COLO668 (cell line): ENCODE data around the gene GPATCH4.
"Not testable (repeated sequence)": the region's sequence is repeated elsewhere in the genome, so short reads cannot be mapped to it uniquely, and the experiment has no call there.

Experiments
- DNase-seq: peaks from one replicate; lab custom pipeline; 2025; ENCODE audit not compliant: unreplicated experiment; lab: John Stamatoyannopoulos, UW

The GPATCH4 gene

GRCh38 chr1:156627313-156627880, 26.1 kb upstream of the GPATCH4 start:
- peak; percentile 46 for DNase-seq

- DNase-seq = no peak
Observed at GRCh38 chr1:156626079-156626438, 24.8 kb upstream of the GPATCH4 start.

GRCh38 chr1:156625436-156626078, 24.3 kb upstream of the GPATCH4 start:
- peak; percentile 61 for DNase-seq

GRCh38 chr1:156624814-156625435, 23.6 kb upstream of the GPATCH4 start:
- no peak for DNase-seq

- DNase-seq = peak; percentile 58
Observed at GRCh38 chr1:156623946-156624813, 22.9 kb upstream of the GPATCH4 start.

- DNase-seq = no peak
Observed at GRCh38 chr1:156622581-156623297, 21.5 kb upstream of the GPATCH4 start.

- no peak for DNase-seq
Observed at GRCh38 chr1:156619582-156619955, 18.3 kb upstream of the GPATCH4 start.

- peak; percentile 54 for DNase-seq
Observed at GRCh38 chr1:156618853-156619581, 17.7 kb upstream of the GPATCH4 start, which contains the start of gene HAPLN2. Gene HAPLN2 (plus strand): TSS chr1:156619415. CDS start chr1:156623491, 4,076 bp downstream.

GRCh38 chr1:156616463-156616862, 15.2 kb upstream of the GPATCH4 start:
- peak; percentile 73 for DNase-seq

- DNase-seq = no peak
Observed at GRCh38 chr1:156615946-156616345, 14.7 kb upstream of the GPATCH4 start.

GRCh38 chr1:156612666-156613065, 11.4 kb upstream of the GPATCH4 start:
- DNase-seq = no peak

- DNase-seq = not testable (repeated sequence)
Observed at GRCh38 chr1:156610072-156610471, 8.8 kb upstream of the GPATCH4 start.

- peak; percentile 79 for DNase-seq
Observed at GRCh38 chr1:156608981-156609380, 7.7 kb upstream of the GPATCH4 start.

GRCh38 chr1:156608036-156608674, 6.9 kb upstream of the GPATCH4 start:
- peak; percentile 67 for DNase-seq

- not testable (repeated sequence) for DNase-seq
Observed at GRCh38 chr1:156607344-156607743, 6.1 kb upstream of the GPATCH4 start.

GRCh38 chr1:156602557-156602993, 1.3 kb upstream of the GPATCH4 start:
- no peak for DNase-seq

GRCh38 chr1:156601892-156602291, 613 bp upstream of the GPATCH4 start:
- no peak for DNase-seq

GRCh38 chr1:156600733-156601121, 552 bp downstream of the GPATCH4 start:
- DNase-seq = peak; percentile 43

- DNase-seq = no peak
Observed at GRCh38 chr1:156599811-156600210, 1.5 kb downstream of the GPATCH4 start.
